SK-N-SH (cell line): ENCODE measurements around the gene AUTS2. TPM values are rescaled to one million over a fixed set of nuclear protein-coding genes. Genes with fewer than 3 reads are reported as not detected.

Experiments used
- CTCF ChIA-PET: fragments of 300-600, 350-600 bp; formaldehyde crosslinking; extraction: SDS; loops from one replicate; lab custom pipeline; 2021; lab: Yijun Ruan, JAX
- POLR2A ChIA-PET: fragments of 350-600 bp; sonication (Branson Sonifier 250); formaldehyde crosslinking; extraction: SDS; loops from one replicate; lab custom pipeline; 2020; ENCODE audit warnings: antibody characterized with exemption, inconsistent platforms; lab: Yijun Ruan, JAX
- DNase-seq: peaks from one replicate; pipeline ENCODE4 v3.0.0; 2012
- H2AFZ ChIP-seq: fragments of 200-600 bp; sonication (generic); 2 replicates; pipeline ENCODE4 v1.8.1; 2016; ENCODE audit warnings: antibody characterized with exemption, mild to moderate bottlenecking, low read depth
- H3F3A ChIP-seq: fragments of 200-600 bp; sonication (generic); replicated peaks from 2 replicates; pipeline ENCODE3; 2016; ENCODE audit warnings: antibody characterized with exemption, mild to moderate bottlenecking; ENCODE audit not compliant: insufficient read depth
- H3K27ac ChIP-seq, 2 experiments: fragments of 200-500 bp in 1 of 2; fragments of 200-600 bp in 1 of 2; sonication (Bioruptor generic) in 1 of 2; sonication (generic), shearing (Covaris generic) in 1 of 2; 2 replicates each; pipeline versions ENCODE4 v1.5.1 to v1.6.1; 2014 to 2016; ENCODE audit warnings: low read depth in 2 of 2, inconsistent platforms in 1 of 2, low read length in 1 of 2, mild to moderate bottlenecking in 1 of 2, mixed read lengths in 1 of 2
- H3K27me3 ChIP-seq: fragments of 200-600 bp; sonication (generic), shearing (Covaris generic); 2 replicates; pipeline ENCODE4 v1.6.1; 2016; ENCODE audit warnings: mixed run types; ENCODE audit not compliant: insufficient read depth
- H3K36me3 ChIP-seq, 2 experiments: fragments of 200-500 bp in 1 of 2; fragments of 200-600 bp in 1 of 2; sonication (Bioruptor generic) in 1 of 2; sonication (generic) in 1 of 2; replicated peaks in 1 of 2; 2 replicates each; pipeline versions ENCODE3 to v1.5.1; 2014 to 2016; ENCODE audit warnings: low read length in 1 of 2, mild to moderate bottlenecking in 1 of 2; ENCODE audit not compliant: insufficient read depth in 2 of 2, control insufficient read depth in 1 of 2
- H3K4me1 ChIP-seq, 2 experiments: fragments of 200-500 bp in 1 of 2; fragments of 200-600 bp in 1 of 2; sonication (Bioruptor generic) in 1 of 2; sonication (generic), shearing (Covaris generic) in 1 of 2; 2 replicates each; pipeline versions ENCODE4 v1.5.1 to v1.6.1; 2014 to 2016; ENCODE audit warnings: low read depth in 1 of 2, low read length in 1 of 2, mixed run types in 1 of 2; ENCODE audit not compliant: insufficient read depth in 2 of 2, control insufficient read depth in 1 of 2
- H3K4me2 ChIP-seq: fragments of 200-600 bp; sonication (generic), shearing (Covaris generic); 2 replicates; pipeline ENCODE4 v1.6.1; 2017; ENCODE audit warnings: mixed run types
- H3K4me3 ChIP-seq, 2 experiments: fragments of 200-500 bp in 1 of 2; fragments of 200-600 bp in 1 of 2; sonication (Bioruptor generic) in 1 of 2; sonication (generic), shearing (Covaris generic) in 1 of 2; 2 replicates each; pipeline versions ENCODE4 v1.5.1 to v1.8.1; 2014 to 2016; ENCODE audit warnings: low read depth in 2 of 2, inconsistent platforms in 1 of 2, low read length in 1 of 2, mild to moderate bottlenecking in 1 of 2, mixed read lengths in 1 of 2, moderate library complexity in 1 of 2
- H3K79me2 ChIP-seq: fragments of 200-600 bp; sonication (generic); 2 replicates; pipeline ENCODE4 v1.8.1; 2017; ENCODE audit warnings: mild to moderate bottlenecking; ENCODE audit not compliant: insufficient read depth
- H3K9ac ChIP-seq: fragments of 200-600 bp; sonication (generic); 2 replicates; pipeline ENCODE4 v1.6.1; 2017; ENCODE audit warnings: mixed run types
- H3K9me2 ChIP-seq: fragments of 200-600 bp; sonication (generic); 2 replicates; pipeline ENCODE4 v1.6.1; 2017; ENCODE audit warnings: mixed run types
- H3K9me3 ChIP-seq: fragments of 200-600 bp; sonication (generic); 2 replicates; pipeline ENCODE4 v1.6.1; 2017; ENCODE audit warnings: mixed run types, mild to moderate bottlenecking, moderate library complexity
- H4K20me1 ChIP-seq: fragments of 200-600 bp; sonication (generic); 2 replicates; pipeline ENCODE4 v1.6.1; 2017; ENCODE audit warnings: mild to moderate bottlenecking, mixed run types; ENCODE audit not compliant: insufficient read depth
- EP300 ChIP-seq, 2 experiments: IDR thresholded peaks; 2 replicates each; pipeline versions ENCODE4 v1.4.0 to v1.6.1; 2012; ENCODE audit warnings: borderline replicate concordance in 1 of 2, low read depth in 1 of 2, low read length in 1 of 2
- FOSL2 ChIP-seq: IDR thresholded peaks from 2 replicates; pipeline ENCODE4 v1.4.0; 2012; ENCODE audit warnings: low read depth, mild to moderate bottlenecking, moderate library complexity, borderline replicate concordance
- FOXJ3 ChIP-seq: sonication (generic); formaldehyde crosslinking; IDR thresholded peaks from 2 replicates; pipeline ENCODE4 v1.5.1; 2020; ENCODE audit warnings: mild to moderate bottlenecking, missing genetic modification reagents
- MEF2A ChIP-seq: IDR thresholded peaks from 2 replicates; pipeline ENCODE4 v1.4.0; 2012; ENCODE audit warnings: low read depth, borderline replicate concordance
- RAD21 ChIP-seq: IDR thresholded peaks from 2 replicates; pipeline ENCODE4 v1.6.1; 2012; ENCODE audit warnings: mild to moderate bottlenecking, low read length
- USF1 ChIP-seq: IDR thresholded peaks from 2 replicates; pipeline ENCODE4 v1.4.0; 2012; ENCODE audit warnings: low read depth, borderline replicate concordance
- USF2 ChIP-seq: fragments of 150-350 bp; IDR thresholded peaks from 2 replicates; pipeline ENCODE4 v1.6.1; 2017; ENCODE audit warnings: antibody characterized with exemption, low read length, low read depth, borderline replicate concordance
- YY1 ChIP-seq: IDR thresholded peaks from 2 replicates; pipeline ENCODE4 v1.4.0; 2012; ENCODE audit warnings: low read depth, mild to moderate bottlenecking
- WGBS: methylation state at CpG from one replicate; pipeline ENCODE4 v1.1.6; 2017; ENCODE audit warnings: low lambda C conversion rate; 5-methylcytosine and 5-hydroxymethylcytosine counted together
- polyA plus RNA-seq, 3 experiments: library from polyadenylated mRNA; depleted of rRNA; stranded (reverse); fragments of >200 nt; gene quantifications; 2 replicates each; pipeline ENCODE4 v1.2.3, GENCODE V29; 2012
- TF ChIP-seq, protein P1 (sequence below): IDR thresholded peaks from 2 replicates; pipeline ENCODE4 v1.6.1; 2012; ENCODE audit warnings: mild to moderate bottlenecking, low read depth, low read length, moderate library complexity
- TF ChIP-seq, protein P2 (sequence below): fragments of 150-350 bp; IDR thresholded peaks from 2 replicates; pipeline ENCODE4 v1.6.1; 2016; ENCODE audit warnings: mild to moderate bottlenecking, low read depth, low read length

Gene AUTS2
- polyA plus RNA-seq, 1 of the 3 experiments (the other 2 are of a cell fraction) = 15.6 TPM

- TF ChIP-seq, protein P1, sequence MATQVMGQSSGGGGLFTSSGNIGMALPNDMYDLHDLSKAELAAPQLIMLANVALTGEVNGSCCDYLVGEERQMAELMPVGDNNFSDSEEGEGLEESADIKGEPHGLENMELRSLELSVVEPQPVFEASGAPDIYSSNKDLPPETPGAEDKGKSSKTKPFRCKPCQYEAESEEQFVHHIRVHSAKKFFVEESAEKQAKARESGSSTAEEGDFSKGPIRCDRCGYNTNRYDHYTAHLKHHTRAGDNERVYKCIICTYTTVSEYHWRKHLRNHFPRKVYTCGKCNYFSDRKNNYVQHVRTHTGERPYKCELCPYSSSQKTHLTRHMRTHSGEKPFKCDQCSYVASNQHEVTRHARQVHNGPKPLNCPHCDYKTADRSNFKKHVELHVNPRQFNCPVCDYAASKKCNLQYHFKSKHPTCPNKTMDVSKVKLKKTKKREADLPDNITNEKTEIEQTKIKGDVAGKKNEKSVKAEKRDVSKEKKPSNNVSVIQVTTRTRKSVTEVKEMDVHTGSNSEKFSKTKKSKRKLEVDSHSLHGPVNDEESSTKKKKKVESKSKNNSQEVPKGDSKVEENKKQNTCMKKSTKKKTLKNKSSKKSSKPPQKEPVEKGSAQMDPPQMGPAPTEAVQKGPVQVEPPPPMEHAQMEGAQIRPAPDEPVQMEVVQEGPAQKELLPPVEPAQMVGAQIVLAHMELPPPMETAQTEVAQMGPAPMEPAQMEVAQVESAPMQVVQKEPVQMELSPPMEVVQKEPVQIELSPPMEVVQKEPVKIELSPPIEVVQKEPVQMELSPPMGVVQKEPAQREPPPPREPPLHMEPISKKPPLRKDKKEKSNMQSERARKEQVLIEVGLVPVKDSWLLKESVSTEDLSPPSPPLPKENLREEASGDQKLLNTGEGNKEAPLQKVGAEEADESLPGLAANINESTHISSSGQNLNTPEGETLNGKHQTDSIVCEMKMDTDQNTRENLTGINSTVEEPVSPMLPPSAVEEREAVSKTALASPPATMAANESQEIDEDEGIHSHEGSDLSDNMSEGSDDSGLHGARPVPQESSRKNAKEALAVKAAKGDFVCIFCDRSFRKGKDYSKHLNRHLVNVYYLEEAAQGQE = no peak
- TF ChIP-seq FOXJ3 (no peak), MEF2A (no peak), USF2 (no peak), RAD21 (no peak), FOSL2 (no peak), YY1 (no peak), EP300 (IDR thresholded peaks at IDR 0.05; ENCODE audit: borderline replicate concordance in 1 of 2, low read depth in 1 of 2, low read length in 1 of 2) (no peak)
- TF ChIP-seq, all 33 proteins: peak for 0
Measured at GRCh38 chr7:70017357-70017756, 419.1 kb downstream of the AUTS2 start (continued).

GRCh38 chr7:70018700-70019099 lies 420.4 kb downstream of the AUTS2 start:
- ChIA-PET POLR2A (no interaction called here), CTCF (interaction anchor here (1.0 to 1.2 kb wide), 2 partner anchors 10 to 24 kb away, joined by 4 to 5 read pairs; no protein-coding TSS in a partner anchor)
- Histone ChIP-seq H3K36me3 (no peaks in the 10 kb centered on the region), H4K20me1 (no peaks in the 10 kb centered on the region), H3K4me3 (no peak overlapping the region), H3K27me3 (no peaks in the 10 kb centered on the region), H3K9me3 (no peaks in the 10 kb centered on the region), H2AFZ (no peak overlapping the region), H3K9ac (no peak overlapping the region), H3K27ac (no peak overlapping the region), H3K4me1 (peaks cover 17 to 21% of the 10 kb centered on the region in 2 experiments; a peak in 3 of 4 replicates), H3K4me2 (no peak overlapping the region), H3F3A (peaks cover 9% of the 10 kb centered on the region), H3K9me2 (no peaks in the 10 kb centered on the region), H3K79me2 (no peaks in the 10 kb centered on the region)
- 69% methylated on average over 1 of the region's 1 CpG for WGBS
- TF ChIP-seq, protein P2, sequence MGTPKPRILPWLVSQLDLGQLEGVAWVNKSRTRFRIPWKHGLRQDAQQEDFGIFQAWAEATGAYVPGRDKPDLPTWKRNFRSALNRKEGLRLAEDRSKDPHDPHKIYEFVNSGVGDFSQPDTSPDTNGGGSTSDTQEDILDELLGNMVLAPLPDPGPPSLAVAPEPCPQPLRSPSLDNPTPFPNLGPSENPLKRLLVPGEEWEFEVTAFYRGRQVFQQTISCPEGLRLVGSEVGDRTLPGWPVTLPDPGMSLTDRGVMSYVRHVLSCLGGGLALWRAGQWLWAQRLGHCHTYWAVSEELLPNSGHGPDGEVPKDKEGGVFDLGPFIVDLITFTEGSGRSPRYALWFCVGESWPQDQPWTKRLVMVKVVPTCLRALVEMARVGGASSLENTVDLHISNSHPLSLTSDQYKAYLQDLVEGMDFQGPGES = no peak
- TF ChIP-seq USF1 = no peak
- no peak for DNase-seq
